PC-9 (cell line): ENCODE results near the gene TMEM87A.

Experiments used
- EZH2 ChIP-seq: fragments of 200-600 bp; sonication (generic); IDR thresholded peaks from 2 replicates; pipeline ENCODE4 v1.8.0; 2017; ENCODE audit warnings: antibody characterized with exemption, low read depth
- TF ChIP-seq, protein P1 (sequence below): fragments of 200-600 bp; sonication (generic); conservative IDR thresholded peaks from 2 replicates; pipeline ENCODE4 v1.6.1; 2017; ENCODE audit warnings: mixed run types, antibody characterized with exemption, mild to moderate bottlenecking, moderate library complexity

GRCh38 chr15:42283671-42284070, 10.4 kb upstream of the TMEM87A start:
- TF ChIP-seq, protein P1, sequence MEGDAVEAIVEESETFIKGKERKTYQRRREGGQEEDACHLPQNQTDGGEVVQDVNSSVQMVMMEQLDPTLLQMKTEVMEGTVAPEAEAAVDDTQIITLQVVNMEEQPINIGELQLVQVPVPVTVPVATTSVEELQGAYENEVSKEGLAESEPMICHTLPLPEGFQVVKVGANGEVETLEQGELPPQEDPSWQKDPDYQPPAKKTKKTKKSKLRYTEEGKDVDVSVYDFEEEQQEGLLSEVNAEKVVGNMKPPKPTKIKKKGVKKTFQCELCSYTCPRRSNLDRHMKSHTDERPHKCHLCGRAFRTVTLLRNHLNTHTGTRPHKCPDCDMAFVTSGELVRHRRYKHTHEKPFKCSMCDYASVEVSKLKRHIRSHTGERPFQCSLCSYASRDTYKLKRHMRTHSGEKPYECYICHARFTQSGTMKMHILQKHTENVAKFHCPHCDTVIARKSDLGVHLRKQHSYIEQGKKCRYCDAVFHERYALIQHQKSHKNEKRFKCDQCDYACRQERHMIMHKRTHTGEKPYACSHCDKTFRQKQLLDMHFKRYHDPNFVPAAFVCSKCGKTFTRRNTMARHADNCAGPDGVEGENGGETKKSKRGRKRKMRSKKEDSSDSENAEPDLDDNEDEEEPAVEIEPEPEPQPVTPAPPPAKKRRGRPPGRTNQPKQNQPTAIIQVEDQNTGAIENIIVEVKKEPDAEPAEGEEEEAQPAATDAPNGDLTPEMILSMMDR, result no peak
- no peak for TF ChIP-seq EZH2
